Mesendoderm (in vitro differentiated cells): ENCODE measurements around the gene ZNRF3.

Source experiments
- DNase-seq: peaks from one replicate; pipeline ENCODE4 v3.0.0; 2013
- H2AK5ac ChIP-seq: 2 replicates; pipeline ENCODE4 v1.6.1; 2013; ENCODE audit warnings: low read length, inconsistent platforms
- H2BK120ac ChIP-seq: 2 replicates; pipeline ENCODE4 v1.6.1; 2013; ENCODE audit warnings: low read depth, mild to moderate bottlenecking, low read length, moderate library complexity, mixed read lengths
- H2BK15ac ChIP-seq: replicated peaks from 2 replicates; pipeline ENCODE4 v1.6.1; 2013; ENCODE audit warnings: low read depth, mild to moderate bottlenecking, moderate library complexity
- H2BK5ac ChIP-seq: 2 replicates; pipeline ENCODE4 v1.6.1; 2013; ENCODE audit warnings: low read length, inconsistent platforms
- H3K18ac ChIP-seq: 2 replicates; pipeline ENCODE4 v1.6.1; 2013; ENCODE audit warnings: mild to moderate bottlenecking, low read length, mixed read lengths
- H3K23ac ChIP-seq: one replicate; pipeline ENCODE4 v1.6.1; 2013; ENCODE audit warnings: low read length
- H3K27ac ChIP-seq: 2 replicates; pipeline ENCODE4 v1.5.1; 2013; ENCODE audit warnings: low read depth, mild to moderate bottlenecking, inconsistent platforms, low read length, moderate library complexity
- H3K27me3 ChIP-seq: 2 replicates; pipeline ENCODE4 v1.6.1; 2013; ENCODE audit warnings: low read length, control low read depth, mild to moderate bottlenecking, inconsistent platforms; ENCODE audit not compliant: insufficient read depth, poor library complexity
- H3K36me3 ChIP-seq: 2 replicates; pipeline ENCODE4 v1.6.1; 2013; ENCODE audit warnings: low read length, inconsistent platforms; ENCODE audit not compliant: control insufficient read depth, insufficient read depth
- H3K4ac ChIP-seq: one replicate; pipeline ENCODE4 v1.6.1; 2013; ENCODE audit warnings: low read depth, mild to moderate bottlenecking, low read length, moderate library complexity
- H3K4me1 ChIP-seq: 2 replicates; pipeline ENCODE4 v1.6.1; 2013; ENCODE audit warnings: low read depth, low read length, inconsistent platforms; ENCODE audit not compliant: control insufficient read depth
- H3K4me2 ChIP-seq: 2 replicates; pipeline ENCODE4 v1.6.1; 2013; ENCODE audit warnings: low read length
- H3K4me3 ChIP-seq: 2 replicates; pipeline ENCODE4 v1.5.1; 2013; ENCODE audit warnings: mild to moderate bottlenecking, low read length
- H3K56ac ChIP-seq: one replicate; pipeline ENCODE4 v1.6.1; 2013; ENCODE audit warnings: low read length
- H3K79me1 ChIP-seq: 2 replicates; pipeline ENCODE4 v1.6.1; 2013; ENCODE audit warnings: low read length, inconsistent platforms
- H3K79me2 ChIP-seq: 2 replicates; pipeline ENCODE4 v1.6.1; 2013; ENCODE audit warnings: mild to moderate bottlenecking, low read length; ENCODE audit not compliant: control insufficient read depth, insufficient read depth
- H3K9ac ChIP-seq: 2 replicates; pipeline ENCODE4 v1.6.1; 2013; ENCODE audit warnings: low read length, inconsistent platforms
- H4K5ac ChIP-seq: one replicate; pipeline ENCODE4 v1.6.1; 2013; ENCODE audit warnings: low read length
- H4K8ac ChIP-seq: one replicate; pipeline ENCODE4 v1.6.1; 2013; ENCODE audit warnings: low read depth, mild to moderate bottlenecking, control low read depth, low read length, moderate library complexity
- WGBS: extraction: QIAGEN DNeasy Blood & Tissue Kit; methylation state at CpG from one replicate; pipeline ENCODE4 v1.1.7; 2013; ENCODE audit warnings: low lambda C conversion rate, missing lambda C conversion rate; ENCODE audit not compliant: insufficient coverage; ENCODE audit errors: extremely low coverage; 5-methylcytosine and 5-hydroxymethylcytosine counted together

The ZNRF3 gene

DNA sequence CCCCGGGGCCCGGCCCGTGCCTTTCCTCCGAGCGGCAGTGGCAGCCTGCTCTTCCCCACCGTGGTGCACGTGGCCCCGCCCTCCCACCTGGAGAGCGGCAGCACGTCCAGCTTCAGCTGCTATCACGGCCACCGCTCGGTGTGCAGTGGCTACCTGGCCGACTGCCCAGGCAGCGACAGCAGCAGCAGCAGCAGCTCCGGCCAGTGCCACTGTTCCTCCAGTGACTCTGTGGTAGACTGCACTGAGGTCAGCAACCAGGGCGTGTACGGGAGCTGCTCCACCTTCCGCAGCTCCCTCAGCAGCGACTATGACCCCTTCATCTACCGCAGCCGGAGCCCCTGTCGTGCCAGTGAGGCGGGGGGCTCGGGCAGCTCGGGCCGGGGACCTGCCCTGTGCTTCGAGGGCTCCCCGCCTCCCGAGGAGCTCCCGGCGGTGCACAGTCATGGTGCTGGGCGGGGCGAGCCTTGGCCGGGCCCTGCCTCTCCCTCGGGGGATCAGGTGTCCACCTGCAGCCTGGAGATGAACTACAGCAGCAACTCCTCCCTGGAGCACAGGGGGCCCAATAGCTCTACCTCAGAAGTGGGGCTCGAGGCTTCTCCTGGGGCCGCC, 166.4 kb downstream of the ZNRF3 start:
- no peak overlapping the region for H3K18ac ChIP-seq
- H3K23ac ChIP-seq = no peak overlapping the region
- H3K4me2 ChIP-seq = no peak overlapping the region
- no peak overlapping the region for H3K4ac ChIP-seq
- H4K8ac ChIP-seq = no peak overlapping the region
- H2BK120ac ChIP-seq = no peak overlapping the region
- H2BK15ac ChIP-seq = no peak overlapping the region
- no peak overlapping the region for H2BK5ac ChIP-seq
- no peak for DNase-seq
- H3K36me3 ChIP-seq = peaks cover 2% of the 10 kb centered on the region
- no CpG with 5 or more reads among the region's 38 CpGs for WGBS
- H3K79me1 ChIP-seq = no peaks in the 10 kb centered on the region
- H3K56ac ChIP-seq = no peak overlapping the region
- no peak overlapping the region for H2AK5ac ChIP-seq
- H3K27me3 ChIP-seq = no peaks in the 10 kb centered on the region
- H3K4me1 ChIP-seq = no peaks in the 10 kb centered on the region
- H4K5ac ChIP-seq = no peak overlapping the region
- H3K79me2 ChIP-seq = no peaks in the 10 kb centered on the region
- no peak overlapping the region for H3K4me3 ChIP-seq
- no peak overlapping the region for H3K9ac ChIP-seq
- no peak overlapping the region for H3K27ac ChIP-seq

DNA sequence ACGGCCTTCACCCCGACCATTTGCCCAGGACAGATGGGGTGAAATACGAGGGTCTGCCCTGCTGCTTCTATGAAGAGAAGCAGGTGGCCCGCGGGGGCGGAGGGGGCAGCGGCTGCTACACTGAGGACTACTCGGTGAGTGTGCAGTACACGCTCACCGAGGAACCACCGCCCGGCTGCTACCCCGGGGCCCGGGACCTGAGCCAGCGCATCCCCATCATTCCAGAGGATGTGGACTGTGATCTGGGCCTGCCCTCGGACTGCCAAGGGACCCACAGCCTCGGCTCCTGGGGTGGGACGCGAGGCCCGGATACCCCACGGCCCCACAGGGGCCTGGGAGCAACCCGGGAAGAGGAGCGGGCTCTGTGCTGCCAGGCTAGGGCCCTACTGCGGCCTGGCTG, 167.1 kb downstream of the ZNRF3 start:
- Histone ChIP-seq H3K4me1 (peaks cover 2% of the 10 kb centered on the region), H3K56ac (no peak overlapping the region), H3K27ac (no peak overlapping the region), H2AK5ac (no peak overlapping the region), H3K36me3 (peaks cover 2% of the 10 kb centered on the region), H3K79me1 (no peaks in the 10 kb centered on the region), H3K79me2 (no peaks in the 10 kb centered on the region), H3K4me2 (no peak overlapping the region), H2BK120ac (no peak overlapping the region), H2BK5ac (no peak overlapping the region), H3K4ac (no peak overlapping the region), H4K8ac (no peak overlapping the region), H2BK15ac (no peak overlapping the region), H3K9ac (no peak overlapping the region), H3K23ac (no peak overlapping the region), H4K5ac (no peak overlapping the region), H3K4me3 (no peak overlapping the region), H3K18ac (no peak overlapping the region), H3K27me3 (no peaks in the 10 kb centered on the region)
- WGBS = no CpG with 5 or more reads among the region's 24 CpGs
- DNase-seq = no peak

DNA sequence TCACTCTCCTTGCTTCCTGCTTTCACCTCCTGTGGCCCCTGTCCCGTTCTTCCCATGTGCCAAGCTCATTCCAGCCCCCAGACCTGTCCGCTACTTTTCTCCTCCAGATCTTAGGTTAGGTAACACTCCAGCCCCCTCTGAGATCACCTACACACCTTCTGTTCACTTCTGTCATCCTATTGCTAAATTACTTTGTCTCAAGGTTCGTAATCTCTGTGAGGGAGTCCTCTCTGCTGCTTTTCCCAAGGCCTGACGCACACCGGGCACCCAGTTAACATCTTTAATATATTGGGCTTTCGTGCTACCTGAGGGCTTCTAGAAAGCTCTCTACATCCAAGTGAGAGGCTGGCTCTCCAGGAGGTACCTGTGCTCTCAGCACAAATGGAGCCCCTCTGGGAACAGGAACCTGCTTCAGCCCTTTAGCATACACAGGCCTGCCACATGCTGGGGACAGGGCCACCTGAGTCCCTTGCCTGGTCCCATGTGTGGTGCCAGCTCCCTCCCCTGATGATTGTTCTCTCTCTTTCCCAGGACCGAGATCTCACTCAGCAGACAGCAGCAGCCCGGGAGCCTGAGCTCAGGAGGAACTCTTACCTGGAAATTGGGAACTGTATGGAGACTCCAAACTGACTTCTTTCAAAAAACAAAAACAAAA, 169.8 kb downstream of the ZNRF3 start:
- Histone ChIP-seq H2BK5ac (no peak overlapping the region), H3K36me3 (peaks cover 2% of the 10 kb centered on the region), H3K4ac (no peak overlapping the region), H2BK120ac (no peak overlapping the region), H3K79me2 (no peaks in the 10 kb centered on the region), H3K9ac (no peak overlapping the region), H3K4me3 (no peak overlapping the region), H4K8ac (no peak overlapping the region), H4K5ac (no peak overlapping the region), H2BK15ac (no peak overlapping the region), H3K27ac (no peak overlapping the region), H3K56ac (no peak overlapping the region), H3K4me2 (no peak overlapping the region), H3K18ac (no peak overlapping the region), H2AK5ac (no peak overlapping the region), H3K27me3 (no peaks in the 10 kb centered on the region), H3K23ac (no peak overlapping the region), H3K79me1 (no peaks in the 10 kb centered on the region), H3K4me1 (peaks cover 5% of the 10 kb centered on the region)
- DNase-seq = no peak
- WGBS = no CpG with 5 or more reads among the region's 8 CpGs

DNA sequence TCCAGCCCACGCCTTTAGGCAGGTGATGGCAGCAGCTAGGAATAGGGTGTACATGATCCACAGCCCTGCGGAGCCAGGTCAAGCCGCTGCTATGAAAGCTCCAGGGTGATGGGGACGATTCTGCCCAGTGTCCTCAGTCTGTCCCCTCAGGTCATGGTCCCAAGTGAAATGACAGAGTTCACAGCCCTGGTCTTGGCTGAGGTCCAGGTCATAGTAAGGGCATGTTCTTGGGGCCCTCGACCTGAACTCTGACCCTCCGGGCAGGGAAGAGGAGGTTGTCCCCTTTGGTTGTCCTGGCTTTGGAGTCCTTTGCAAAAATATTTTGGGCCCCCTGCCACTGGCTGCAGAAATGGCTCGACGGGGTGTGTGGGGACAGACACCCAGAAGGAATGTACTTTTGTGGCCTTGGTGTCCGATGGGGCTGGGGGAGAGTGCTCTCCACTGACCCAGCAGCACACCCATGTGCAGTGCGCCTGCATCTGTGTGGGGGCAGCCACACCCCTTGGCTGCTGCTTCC, 170.9 kb downstream of the ZNRF3 start:
- Histone ChIP-seq H3K4me2 (no peak overlapping the region), H3K9ac (no peak overlapping the region), H3K4ac (no peak overlapping the region), H4K8ac (no peak overlapping the region), H4K5ac (no peak overlapping the region), H3K79me2 (no peaks in the 10 kb centered on the region), H2AK5ac (no peak overlapping the region), H3K79me1 (no peaks in the 10 kb centered on the region), H3K56ac (peak overlapping the region; percentile 22), H3K36me3 (no peaks in the 10 kb centered on the region), H3K27ac (no peak overlapping the region), H3K4me3 (no peak overlapping the region), H3K27me3 (no peaks in the 10 kb centered on the region), H3K4me1 (peaks cover 5% of the 10 kb centered on the region), H2BK120ac (no peak overlapping the region), H3K23ac (no peak overlapping the region), H2BK5ac (no peak overlapping the region), H3K18ac (no peak overlapping the region), H2BK15ac (no peak overlapping the region)
- WGBS = no CpG with 5 or more reads among the region's 10 CpGs
- DNase-seq = no peak

DNA sequence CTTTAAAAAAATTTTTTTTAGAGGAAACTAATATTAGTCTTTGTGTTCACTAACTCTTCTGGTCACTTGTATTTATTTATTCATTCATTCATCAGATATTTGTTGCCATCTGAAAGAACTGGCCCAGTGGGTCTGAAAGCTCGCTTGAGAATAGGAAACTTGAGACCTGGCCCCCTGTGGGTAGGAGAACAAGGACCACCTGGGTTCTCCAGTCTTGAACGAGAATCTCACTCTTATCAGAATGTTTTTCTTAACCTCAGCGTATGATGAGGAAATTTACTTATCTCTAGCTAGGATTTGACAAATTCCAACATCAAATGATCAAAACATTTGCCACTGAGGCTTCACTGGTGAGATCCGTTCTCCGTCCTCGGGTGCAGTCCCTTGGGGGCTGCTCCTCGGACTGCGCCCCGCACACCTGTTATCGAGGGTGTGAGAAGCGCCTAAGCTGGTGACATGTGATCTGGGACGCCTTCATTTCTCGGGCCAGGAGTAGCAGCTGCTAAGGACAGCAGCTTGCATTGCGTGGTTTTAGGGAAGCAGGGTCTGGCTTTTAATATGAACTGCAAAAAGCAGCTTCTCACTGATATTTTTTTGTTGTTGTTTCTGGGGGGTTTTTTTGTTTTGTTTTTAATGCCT, 171.9 kb downstream of the ZNRF3 start:
- Histone ChIP-seq H4K5ac (no peak overlapping the region), H3K27ac (no peak overlapping the region), H3K27me3 (no peaks in the 10 kb centered on the region), H3K4me2 (no peak overlapping the region), H3K4ac (no peak overlapping the region), H4K8ac (no peak overlapping the region), H3K4me3 (no peak overlapping the region), H3K36me3 (no peaks in the 10 kb centered on the region), H3K23ac (no peak overlapping the region), H2BK120ac (no peak overlapping the region), H3K79me1 (no peaks in the 10 kb centered on the region), H3K9ac (no peak overlapping the region), H3K56ac (peak overlapping the region; percentile 5), H2AK5ac (no peak overlapping the region), H3K18ac (no peak overlapping the region), H3K4me1 (peaks cover 5% of the 10 kb centered on the region), H2BK5ac (no peak overlapping the region), H2BK15ac (no peak overlapping the region), H3K79me2 (no peaks in the 10 kb centered on the region)
- WGBS = no CpG with 5 or more reads among the region's 14 CpGs
- peak; percentile 48 for DNase-seq
